Endodermal cell (in vitro differentiated cells): ENCODE measurements around the gene LRRC45. TPM values are rescaled to one million over a fixed set of nuclear protein-coding genes. Genes with fewer than 3 reads are reported as not detected.

ENCODE experiments used
- DNase-seq: peaks from one replicate; pipeline ENCODE4 v3.0.0-alpha.2; 2017
- H3K27ac ChIP-seq: 2 replicates; pipeline ENCODE4 v1.5.1; 2013; ENCODE audit warnings: mild to moderate bottlenecking, low read depth, low read length, moderate library complexity
- H3K27me3 ChIP-seq: 2 replicates; pipeline ENCODE4 v1.6.1; 2013; ENCODE audit warnings: mild to moderate bottlenecking, low read length, moderate library complexity; ENCODE audit not compliant: insufficient read depth, control insufficient read depth, poor library complexity, severe bottlenecking
- H3K36me3 ChIP-seq: 2 replicates; pipeline ENCODE4 v1.7.0; 2013; ENCODE audit warnings: mild to moderate bottlenecking, low read length, moderate library complexity; ENCODE audit not compliant: control insufficient read depth, insufficient read depth
- H3K4me1 ChIP-seq: one replicate; pipeline ENCODE4 v1.7.0; 2013; ENCODE audit warnings: low read length; ENCODE audit not compliant: control insufficient read depth, insufficient read depth
- H3K4me3 ChIP-seq: 2 replicates; pipeline ENCODE4 v1.5.1; 2013; ENCODE audit warnings: mild to moderate bottlenecking, low read length, moderate library complexity
- H3K9ac ChIP-seq: 2 replicates; pipeline ENCODE4 v1.6.1; 2013; ENCODE audit warnings: mild to moderate bottlenecking, low read length, moderate library complexity; ENCODE audit not compliant: poor library complexity, severe bottlenecking; ENCODE audit errors: extremely low read depth
- H3K9me3 ChIP-seq: 2 replicates; pipeline ENCODE4 v1.6.1; 2013; ENCODE audit warnings: mild to moderate bottlenecking, low read length, moderate library complexity; ENCODE audit not compliant: control insufficient read depth
- H3K27ac Mint-ChIP-seq: 2 replicates; pipeline ENCODE4 v1.8.0; 2020; ENCODE audit warnings: mixed read lengths
- H3K27me3 Mint-ChIP-seq: 2 replicates; pipeline ENCODE4 v1.8.0; 2021; ENCODE audit warnings: mild to moderate bottlenecking, mixed read lengths; ENCODE audit not compliant: insufficient read depth
- H3K36me3 Mint-ChIP-seq: 2 replicates; pipeline ENCODE4 v1.8.0; 2020; ENCODE audit warnings: low read depth, mixed read lengths
- H3K4me1 Mint-ChIP-seq: 2 replicates; pipeline ENCODE4 v1.8.0; 2020; ENCODE audit warnings: mixed read lengths
- H3K4me3 Mint-ChIP-seq: 2 replicates; pipeline ENCODE4 v1.8.0; 2020; ENCODE audit warnings: mild to moderate bottlenecking, moderate library complexity, mixed read lengths
- H3K9me3 Mint-ChIP-seq: 2 replicates; pipeline ENCODE4 v1.8.0; 2020; ENCODE audit warnings: mild to moderate bottlenecking, mixed read lengths
- WGBS, 2 experiments: methylation state at CpG; one replicate each; pipeline versions ENCODE4 v1.1.5 to v1.1.7; 2013; ENCODE audit warnings: missing lambda C conversion rate in 2 of 2, mixed read lengths in 1 of 2; ENCODE audit not compliant: insufficient coverage in 1 of 2, insufficient read length in 1 of 2; 5-methylcytosine and 5-hydroxymethylcytosine counted together
- total RNA-seq, 2 donors: library from RNA; stranded (reverse); fragmentation: NEBNext Ultra II Directional in 1 of 2; extraction: Animal tissue kit (Norgen Biotek cat#: 25700) in 1 of 2; gene quantifications; 2 replicates in 1 of 2; 3 replicates in 1 of 2; pipeline ENCODE4 v1.2.1, GENCODE V29; 2021
- TF ChIP-seq, protein P1 (sequence below): fragments of 200-600 bp; sonication (generic); conservative IDR thresholded peaks from 2 replicates; pipeline ENCODE4 v1.5.0; 2021; ENCODE audit warnings: antibody characterized with exemption, mild to moderate bottlenecking

Gene LRRC45
- total RNA-seq, 2 donors from 2014 or later: 35.1 to 38.9 TPM

- H3K27ac ChIP-seq: no peak overlapping the region
- no peak overlapping the region for H3K4me3 ChIP-seq
- H3K36me3 ChIP-seq: peaks cover 40% of the 10 kb centered on the region
- H3K9me3 ChIP-seq: no peaks in the 10 kb centered on the region
- no peak overlapping the region for H3K9ac ChIP-seq
- no peak for DNase-seq
- H3K4me1 ChIP-seq: no peaks in the 10 kb centered on the region
- no peaks in the 10 kb centered on the region for H3K27me3 ChIP-seq
- Mint-ChIP-seq H3K27ac (no peak overlapping the region), H3K9me3 (no peaks in the 10 kb centered on the region), H3K4me1 (no peaks in the 10 kb centered on the region), H3K36me3 (peaks cover 16% of the 10 kb centered on the region), H3K27me3 (no peaks in the 10 kb centered on the region), H3K4me3 (no peak overlapping the region)
- 88 to 93% methylated on average over 13 to 17 of the region's 17 CpGs for WGBS, 2 experiments
- TF ChIP-seq, protein P1, sequence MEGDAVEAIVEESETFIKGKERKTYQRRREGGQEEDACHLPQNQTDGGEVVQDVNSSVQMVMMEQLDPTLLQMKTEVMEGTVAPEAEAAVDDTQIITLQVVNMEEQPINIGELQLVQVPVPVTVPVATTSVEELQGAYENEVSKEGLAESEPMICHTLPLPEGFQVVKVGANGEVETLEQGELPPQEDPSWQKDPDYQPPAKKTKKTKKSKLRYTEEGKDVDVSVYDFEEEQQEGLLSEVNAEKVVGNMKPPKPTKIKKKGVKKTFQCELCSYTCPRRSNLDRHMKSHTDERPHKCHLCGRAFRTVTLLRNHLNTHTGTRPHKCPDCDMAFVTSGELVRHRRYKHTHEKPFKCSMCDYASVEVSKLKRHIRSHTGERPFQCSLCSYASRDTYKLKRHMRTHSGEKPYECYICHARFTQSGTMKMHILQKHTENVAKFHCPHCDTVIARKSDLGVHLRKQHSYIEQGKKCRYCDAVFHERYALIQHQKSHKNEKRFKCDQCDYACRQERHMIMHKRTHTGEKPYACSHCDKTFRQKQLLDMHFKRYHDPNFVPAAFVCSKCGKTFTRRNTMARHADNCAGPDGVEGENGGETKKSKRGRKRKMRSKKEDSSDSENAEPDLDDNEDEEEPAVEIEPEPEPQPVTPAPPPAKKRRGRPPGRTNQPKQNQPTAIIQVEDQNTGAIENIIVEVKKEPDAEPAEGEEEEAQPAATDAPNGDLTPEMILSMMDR: no peak
Measured at GRCh38 chr17:82058230-82058854, 35.2 kb downstream of the LRRC45 start.

DNA sequence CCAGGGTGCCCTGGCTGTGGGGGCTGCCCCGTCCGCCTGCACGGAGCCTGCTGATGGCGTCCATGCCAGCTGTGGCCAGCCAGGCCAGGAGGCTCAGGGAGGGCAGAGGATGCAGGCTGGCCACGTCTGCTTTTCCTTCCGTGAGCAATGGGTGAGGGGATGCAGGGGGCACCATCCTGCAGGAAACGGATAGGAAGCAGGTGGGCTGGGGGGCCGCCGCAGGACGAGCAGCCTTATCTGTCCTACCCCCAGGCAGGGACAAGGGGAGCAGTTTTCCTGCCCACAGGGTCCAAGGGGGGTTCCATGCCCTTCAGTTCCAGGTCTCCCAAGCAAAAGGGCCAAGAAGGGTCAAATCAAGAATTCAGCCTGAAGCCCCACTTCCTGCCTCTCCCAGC, 35.7 kb downstream of the LRRC45 start:
- Histone ChIP-seq H3K27ac (no peak overlapping the region), H3K9me3 (no peaks in the 10 kb centered on the region), H3K4me3 (no peak overlapping the region), H3K27me3 (no peaks in the 10 kb centered on the region), H3K9ac (no peak overlapping the region), H3K4me1 (no peaks in the 10 kb centered on the region), H3K36me3 (peaks cover 37% of the 10 kb centered on the region)
- TF ChIP-seq, protein P1: no peak
- H3K4me3 Mint-ChIP-seq: no peak overlapping the region
- H3K27me3 Mint-ChIP-seq: no peaks in the 10 kb centered on the region
- H3K36me3 Mint-ChIP-seq: peaks cover 16% of the 10 kb centered on the region
- WGBS, 2 experiments: 95 to 97% methylated on average over 6 to 10 of the region's 10 CpGs
- no peak for DNase-seq
- H3K9me3 Mint-ChIP-seq: no peaks in the 10 kb centered on the region
- H3K4me1 Mint-ChIP-seq: no peaks in the 10 kb centered on the region
- no peak overlapping the region for H3K27ac Mint-ChIP-seq

DNA sequence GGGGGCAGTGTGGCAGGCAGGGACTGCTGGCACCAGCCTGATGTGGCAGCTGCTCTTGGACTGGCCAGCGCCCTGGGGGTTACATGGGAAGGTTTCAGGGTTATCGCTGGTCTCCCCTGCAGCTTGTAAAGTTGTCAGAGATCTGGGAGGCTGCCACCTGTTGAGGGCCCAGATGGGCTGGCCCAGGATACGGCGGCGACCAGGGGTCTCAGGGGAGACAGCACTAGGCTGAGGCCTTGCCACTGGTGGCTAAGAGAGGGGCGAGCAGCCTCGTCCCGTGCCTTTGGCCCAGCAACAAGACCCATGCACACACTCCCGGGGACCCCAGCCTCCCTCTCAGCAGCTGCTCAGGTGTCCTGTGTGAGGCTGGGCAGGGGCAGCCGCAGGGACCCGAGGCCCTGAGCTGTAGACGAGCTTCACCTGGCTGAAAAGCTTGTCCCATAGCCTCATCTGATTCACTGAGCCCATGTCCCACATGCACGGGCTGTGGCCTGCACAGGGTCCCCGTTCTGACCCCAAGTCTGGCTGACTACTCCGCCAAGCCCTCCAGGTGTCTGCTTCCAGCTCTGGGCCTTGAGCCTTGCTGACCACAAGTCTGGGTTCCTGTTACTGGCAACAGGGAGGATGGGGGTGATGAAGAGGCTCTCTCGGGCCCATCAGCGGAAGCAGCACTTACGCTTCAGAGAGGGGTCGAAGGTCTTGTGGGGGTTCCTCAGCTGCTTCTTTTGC, 36.3 kb downstream of the LRRC45 start:
- no peaks in the 10 kb centered on the region for H3K27me3 Mint-ChIP-seq

More for the DNA sequence above, 36.3 kb downstream of the LRRC45 start:
- Histone ChIP-seq H3K4me1 (peaks cover 3% of the 10 kb centered on the region), H3K27ac (no peak overlapping the region), H3K4me3 (no peak overlapping the region), H3K9ac (no peak overlapping the region), H3K36me3 (peaks cover 38% of the 10 kb centered on the region), H3K9me3 (no peaks in the 10 kb centered on the region), H3K27me3 (no peaks in the 10 kb centered on the region)
- H3K9me3 Mint-ChIP-seq: no peaks in the 10 kb centered on the region
- no peak overlapping the region for H3K4me3 Mint-ChIP-seq
- H3K27ac Mint-ChIP-seq: no peak overlapping the region
- TF ChIP-seq, protein P1: no peak
- peaks cover 16% of the 10 kb centered on the region for H3K36me3 Mint-ChIP-seq
- 93 to 95% methylated on average over 16 to 19 of the region's 19 CpGs for WGBS, 2 experiments
- DNase-seq: no peak
- H3K4me1 Mint-ChIP-seq: no peaks in the 10 kb centered on the region
